ENCODE results near the gene ASB6. TPM values are rescaled to one million over a fixed set of nuclear protein-coding genes. Genes with fewer than 3 reads are reported as not detected.
"Not testable (repeated sequence)": the region's sequence is repeated elsewhere in the genome, so short reads cannot be mapped to it uniquely, and the experiment has no call there.

ASB6 gene
- total RNA-seq, 2 experiments from 2014 or later: 22.5 to 23.4 TPM

GRCh38 chr9:129664746-129665388 is 22.9 kb upstream of the ASB6 start:
- POLR2A ChIA-PET: no interaction called here
- Mint-ChIP-seq H3K36me3 (ENCODE audit: low read depth) (no peaks in the 10 kb centered on the region), H3K4me3 (peak overlapping the region; percentile 44), H3K27me3 (peaks cover 35% of the 10 kb centered on the region), H3K27ac (no peak overlapping the region), H3K4me1 (peaks cover 5% of the 10 kb centered on the region), H3K9me3 (no peaks in the 10 kb centered on the region)
- DNase-seq: no peak
- CTCF ChIA-PET: no interaction called here

- H3K9me3 Mint-ChIP-seq; POLR2A ChIA-PET; H3K36me3 Mint-ChIP-seq (ENCODE audit: low read depth); CTCF ChIA-PET; DNase-seq; H3K4me3 Mint-ChIP-seq; H3K4me1 Mint-ChIP-seq; H3K27ac Mint-ChIP-seq: not testable (repeated sequence)
- peaks cover 28% of the 10 kb centered on the region for H3K27me3 Mint-ChIP-seq
Measured at GRCh38 chr9:129662239-129662638, 20.3 kb upstream of the ASB6 start.

- H3K36me3 Mint-ChIP-seq (ENCODE audit: low read depth): no peaks in the 10 kb centered on the region
- H3K9me3 Mint-ChIP-seq: no peaks in the 10 kb centered on the region
- DNase-seq: no peak
- no peak overlapping the region for H3K4me3 Mint-ChIP-seq
- ChIA-PET POLR2A (no interaction called here), CTCF (interaction anchor here (1.0 kb wide), 1 partner anchor 18 kb away, joined by 3 read pairs; no protein-coding TSS in a partner anchor)
- no peak overlapping the region for H3K27ac Mint-ChIP-seq
- peaks cover 4% of the 10 kb centered on the region for H3K4me1 Mint-ChIP-seq
- H3K27me3 Mint-ChIP-seq: peaks cover 22% of the 10 kb centered on the region
Measured at GRCh38 chr9:129661029-129661428, 19.1 kb upstream of the ASB6 start.

- H3K27ac Mint-ChIP-seq: no peak overlapping the region
- H3K36me3 Mint-ChIP-seq (ENCODE audit: low read depth): no peaks in the 10 kb centered on the region
- H3K4me3 Mint-ChIP-seq: no peak overlapping the region
- H3K27me3 Mint-ChIP-seq: peaks cover 9% of the 10 kb centered on the region
- H3K4me1 Mint-ChIP-seq: no peaks in the 10 kb centered on the region
- no peak for DNase-seq
- H3K9me3 Mint-ChIP-seq: no peaks in the 10 kb centered on the region
- ChIA-PET CTCF (interaction anchor here (0.8 kb wide), 1 partner anchor 70 kb away, joined by 3 read pairs; no protein-coding TSS in a partner anchor), POLR2A (no interaction called here)
Measured at GRCh38 chr9:129656795-129657390, 14.9 kb upstream of the ASB6 start.

GRCh38 chr9:129655696-129656095 is 13.7 kb upstream of the ASB6 start:
- POLR2A ChIA-PET: no interaction called here
- H3K9me3 Mint-ChIP-seq: no peaks in the 10 kb centered on the region
- CTCF ChIA-PET: no interaction called here

GRCh38 chr9:129655154-129655553 is 13.2 kb upstream of the ASB6 start:
- Mint-ChIP-seq H3K9me3 (no peaks in the 10 kb centered on the region), H3K4me3 (no peak overlapping the region), H3K36me3 (ENCODE audit: low read depth) (no peaks in the 10 kb centered on the region), H3K27ac (no peak overlapping the region), H3K4me1 (no peaks in the 10 kb centered on the region), H3K27me3 (peaks cover 2% of the 10 kb centered on the region)
- ChIA-PET POLR2A (no interaction called here), CTCF (no interaction called here)
- no peak for DNase-seq

More at GRCh38 chr9:129655696-129656095, 13.7 kb upstream of the ASB6 start:
- Mint-ChIP-seq H3K36me3 (ENCODE audit: low read depth) (no peaks in the 10 kb centered on the region), H3K4me1 (no peaks in the 10 kb centered on the region), H3K4me3 (no peak overlapping the region), H3K27ac (no peak overlapping the region), H3K27me3 (peaks cover 3% of the 10 kb centered on the region)
- no peak for DNase-seq

- CTCF ChIA-PET: interaction anchor here (0.6 kb wide), 1 partner anchor 87 kb away, joined by 3 read pairs; no protein-coding TSS in a partner anchor
- Mint-ChIP-seq H3K27me3 (peaks cover 2% of the 10 kb centered on the region), H3K9me3 (no peaks in the 10 kb centered on the region), H3K4me3 (no peak overlapping the region), H3K4me1 (no peaks in the 10 kb centered on the region), H3K27ac (no peak overlapping the region), H3K36me3 (ENCODE audit: low read depth) (no peaks in the 10 kb centered on the region)
- POLR2A ChIA-PET: no interaction called here
- no peak for DNase-seq
Measured at GRCh38 chr9:129654554-129655040, 12.6 kb upstream of the ASB6 start.

GRCh38 chr9:129653823-129654553 is 12.0 kb upstream of the ASB6 start:
- ChIA-PET CTCF (interaction anchor here (0.6 kb wide), 1 partner anchor 88 kb away, joined by 3 read pairs; no protein-coding TSS in a partner anchor), POLR2A (no interaction called here)
- peaks cover 2% of the 10 kb centered on the region for H3K27me3 Mint-ChIP-seq

GRCh38 chr9:129650680-129651235 is 8.8 kb upstream of the ASB6 start:
- H3K36me3 Mint-ChIP-seq (ENCODE audit: low read depth): no peaks in the 10 kb centered on the region
- ChIA-PET POLR2A (no interaction called here), CTCF (no interaction called here)
- H3K27me3 Mint-ChIP-seq: peaks cover 2% of the 10 kb centered on the region
- no peaks in the 10 kb centered on the region for H3K9me3 Mint-ChIP-seq
- no peak for DNase-seq
- H3K4me1 Mint-ChIP-seq: no peaks in the 10 kb centered on the region
- no peak overlapping the region for H3K4me3 Mint-ChIP-seq
- H3K27ac Mint-ChIP-seq: no peak overlapping the region

More at GRCh38 chr9:129653823-129654553, 12.0 kb upstream of the ASB6 start:
- Mint-ChIP-seq H3K4me1 (no peaks in the 10 kb centered on the region), H3K4me3 (no peak overlapping the region), H3K27ac (no peak overlapping the region), H3K9me3 (no peaks in the 10 kb centered on the region), H3K36me3 (ENCODE audit: low read depth) (no peaks in the 10 kb centered on the region)
- DNase-seq: no peak

- Mint-ChIP-seq H3K4me1 (no peaks in the 10 kb centered on the region), H3K27me3 (peaks cover 2% of the 10 kb centered on the region), H3K9me3 (no peaks in the 10 kb centered on the region), H3K4me3 (no peak overlapping the region), H3K27ac (no peak overlapping the region), H3K36me3 (ENCODE audit: low read depth) (no peaks in the 10 kb centered on the region)
- CTCF ChIA-PET: no interaction called here
- DNase-seq: no peak
- POLR2A ChIA-PET: no interaction called here
Measured at GRCh38 chr9:129649726-129650679, 8.1 kb upstream of the ASB6 start.

GRCh38 chr9:129648764-129649115 is 6.8 kb upstream of the ASB6 start:
- CTCF ChIA-PET: no interaction called here
- Mint-ChIP-seq H3K4me3 (no peak overlapping the region), H3K27me3 (peaks cover under 1% of the 10 kb centered on the region), H3K4me1 (no peaks in the 10 kb centered on the region), H3K27ac (no peak overlapping the region), H3K9me3 (no peaks in the 10 kb centered on the region), H3K36me3 (ENCODE audit: low read depth) (no peaks in the 10 kb centered on the region)
- DNase-seq: no peak
- POLR2A ChIA-PET: no interaction called here

- H3K4me3 Mint-ChIP-seq: no peak overlapping the region
- H3K4me1 Mint-ChIP-seq: no peaks in the 10 kb centered on the region
- H3K36me3 Mint-ChIP-seq (ENCODE audit: low read depth): no peaks in the 10 kb centered on the region
- DNase-seq: no peak
- H3K27me3 Mint-ChIP-seq: no peaks in the 10 kb centered on the region
- no peaks in the 10 kb centered on the region for H3K9me3 Mint-ChIP-seq
- no peak overlapping the region for H3K27ac Mint-ChIP-seq
- POLR2A ChIA-PET: no interaction called here
- CTCF ChIA-PET: no interaction called here
Measured at GRCh38 chr9:129648092-129648763, 6.3 kb upstream of the ASB6 start.
